GM21381 (cell line): ENCODE data around the gene TFPI.

Source experiments
- ATAC-seq: cut with Tn5 transposase; IDR thresholded peaks from one replicate; pipeline ENCODE4 v1.9.1; 2021; ENCODE audit warnings: mild to moderate bottlenecking, moderate library complexity; ENCODE audit not compliant: unreplicated experiment

The TFPI gene

GRCh38 chr2:187506416-187506815 lies 47.8 kb downstream of the TFPI start:
- ATAC-seq = no peak

- ATAC-seq = no peak
Measured at GRCh38 chr2:187505065-187505672, 49.1 kb downstream of the TFPI start.

- ATAC-seq = no peak
Measured at GRCh38 chr2:187504312-187504921, 49.8 kb downstream of the TFPI start.

- no peak for ATAC-seq
Measured at GRCh38 chr2:187503700-187504099, 50.5 kb downstream of the TFPI start.

- ATAC-seq = no peak
Measured at GRCh38 chr2:187502467-187502866, 51.8 kb downstream of the TFPI start.

GRCh38 chr2:187500585-187501359 lies 53.5 kb downstream of the TFPI start:
- no peak for ATAC-seq

- peak; percentile 92 for ATAC-seq
Measured at GRCh38 chr2:187499941-187500532, 54.2 kb downstream of the TFPI start.

- no peak for ATAC-seq
Measured at GRCh38 chr2:187497858-187498463, 56.3 kb downstream of the TFPI start.

- ATAC-seq = no peak
Measured at GRCh38 chr2:187497140-187497539, 57.1 kb downstream of the TFPI start.

GRCh38 chr2:187495324-187495723 lies 58.9 kb downstream of the TFPI start:
- ATAC-seq = no peak

GRCh38 chr2:187493877-187494568 lies 60.2 kb downstream of the TFPI start:
- ATAC-seq = no peak

GRCh38 chr2:187493180-187493579 lies 61.1 kb downstream of the TFPI start:
- no peak for ATAC-seq

- ATAC-seq = no peak
Measured at GRCh38 chr2:187486241-187486640, 68.0 kb downstream of the TFPI start.

- no peak for ATAC-seq
Measured at GRCh38 chr2:187485523-187485922, 68.7 kb downstream of the TFPI start.

- ATAC-seq = no peak
Measured at GRCh38 chr2:187483537-187483936, 70.7 kb downstream of the TFPI start.

GRCh38 chr2:187482796-187483195 lies 71.4 kb downstream of the TFPI start:
- ATAC-seq = no peak

GRCh38 chr2:187481543-187481942 lies 72.7 kb downstream of the TFPI start:
- no peak for ATAC-seq

GRCh38 chr2:187478719-187479118 lies 75.5 kb downstream of the TFPI start:
- no peak for ATAC-seq

GRCh38 chr2:187477051-187477450 lies 77.2 kb downstream of the TFPI start:
- ATAC-seq = no peak

GRCh38 chr2:187475499-187476248 lies 78.6 kb downstream of the TFPI start:
- ATAC-seq = no peak
